Thyroid gland (tissue), 4 donors: ENCODE measurements around the gene DCST1.

Source experiments
- POLR2A ChIP-seq, 2 donors: fragments of 450-650 bp; IDR thresholded peaks; one replicate each; pipeline ENCODE4 v1.6.1; 2017; ENCODE audit warnings: antibody characterized with exemption in 2 of 2, mild to moderate bottlenecking in 2 of 2, moderate library complexity in 1 of 2
- TF ChIP-seq, protein P1 (sequence below), 6 experiments: fragments of 200-600 bp in 3 of 6; fragments of 450-650 bp in 3 of 6; sonication (generic) in 3 of 6; IDR thresholded peaks; one replicate each; pipeline ENCODE4 v1.5.1; 2016 to 2019; ENCODE audit warnings: antibody characterized with exemption in 6 of 6, mild to moderate bottlenecking in 2 of 6, inconsistent platforms in 1 of 6, moderate library complexity in 1 of 6

DNA sequence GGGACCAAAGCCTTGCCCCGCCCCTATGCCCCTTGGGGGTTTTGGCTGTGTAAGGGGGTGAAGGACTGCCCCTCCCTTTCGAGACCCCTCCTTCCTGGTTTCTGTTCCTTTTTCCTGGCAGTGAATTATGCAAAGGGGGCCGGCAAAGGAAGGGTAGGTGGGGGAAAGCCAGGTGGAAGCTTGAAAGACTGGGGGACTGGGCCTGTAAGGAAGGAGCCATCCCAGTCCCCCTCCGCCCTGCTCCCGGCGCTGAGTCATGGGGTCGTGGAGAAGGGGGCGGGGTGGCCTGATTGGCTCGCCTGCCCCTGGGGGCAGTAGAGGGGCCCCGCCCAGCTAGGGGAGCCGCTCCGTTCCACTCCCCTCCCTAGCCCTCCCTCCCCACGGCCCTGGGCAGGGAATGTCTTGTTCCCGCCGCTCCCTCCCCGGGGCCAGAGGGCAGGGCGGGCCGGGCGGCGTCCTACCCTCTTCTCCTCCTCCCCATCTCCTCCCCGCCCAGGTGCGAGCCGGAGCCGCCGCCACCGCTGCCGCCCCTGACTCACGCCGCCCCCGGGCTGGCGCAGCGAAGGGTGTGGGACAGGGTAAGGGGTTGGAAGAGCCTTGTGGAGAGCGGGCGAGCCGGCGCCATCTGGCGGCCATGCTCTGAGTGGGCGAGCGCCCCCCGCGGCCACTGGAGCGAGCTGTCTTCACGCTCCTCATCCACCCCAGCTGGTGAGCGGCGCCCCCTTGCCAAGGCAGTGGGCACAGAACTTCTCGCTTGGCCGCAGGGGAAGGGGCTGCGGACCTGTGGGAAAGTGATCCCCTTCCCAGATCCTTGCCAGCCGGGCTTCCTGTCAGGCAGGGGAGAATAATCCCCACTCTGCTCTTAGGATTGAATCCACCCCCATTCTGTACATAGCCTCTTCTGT is 16.3 kb upstream of the DCST1 start:
- TF ChIP-seq, protein P1, sequence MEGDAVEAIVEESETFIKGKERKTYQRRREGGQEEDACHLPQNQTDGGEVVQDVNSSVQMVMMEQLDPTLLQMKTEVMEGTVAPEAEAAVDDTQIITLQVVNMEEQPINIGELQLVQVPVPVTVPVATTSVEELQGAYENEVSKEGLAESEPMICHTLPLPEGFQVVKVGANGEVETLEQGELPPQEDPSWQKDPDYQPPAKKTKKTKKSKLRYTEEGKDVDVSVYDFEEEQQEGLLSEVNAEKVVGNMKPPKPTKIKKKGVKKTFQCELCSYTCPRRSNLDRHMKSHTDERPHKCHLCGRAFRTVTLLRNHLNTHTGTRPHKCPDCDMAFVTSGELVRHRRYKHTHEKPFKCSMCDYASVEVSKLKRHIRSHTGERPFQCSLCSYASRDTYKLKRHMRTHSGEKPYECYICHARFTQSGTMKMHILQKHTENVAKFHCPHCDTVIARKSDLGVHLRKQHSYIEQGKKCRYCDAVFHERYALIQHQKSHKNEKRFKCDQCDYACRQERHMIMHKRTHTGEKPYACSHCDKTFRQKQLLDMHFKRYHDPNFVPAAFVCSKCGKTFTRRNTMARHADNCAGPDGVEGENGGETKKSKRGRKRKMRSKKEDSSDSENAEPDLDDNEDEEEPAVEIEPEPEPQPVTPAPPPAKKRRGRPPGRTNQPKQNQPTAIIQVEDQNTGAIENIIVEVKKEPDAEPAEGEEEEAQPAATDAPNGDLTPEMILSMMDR (IDR thresholded peaks at IDR 0.05): peak; percentile 94 to 99 (median 97)
- peak in 1 of 2 donors; percentile 64 for TF ChIP-seq POLR2A (IDR thresholded peaks at IDR 0.05)
